Measurements from ENCODE around the gene NFE2. TPM values are rescaled to one million over a fixed set of nuclear protein-coding genes. Genes with fewer than 3 reads are reported as not detected.

Gene NFE2
- polyA plus RNA-seq, 1 experiment = 0.25 TPM

DNA sequence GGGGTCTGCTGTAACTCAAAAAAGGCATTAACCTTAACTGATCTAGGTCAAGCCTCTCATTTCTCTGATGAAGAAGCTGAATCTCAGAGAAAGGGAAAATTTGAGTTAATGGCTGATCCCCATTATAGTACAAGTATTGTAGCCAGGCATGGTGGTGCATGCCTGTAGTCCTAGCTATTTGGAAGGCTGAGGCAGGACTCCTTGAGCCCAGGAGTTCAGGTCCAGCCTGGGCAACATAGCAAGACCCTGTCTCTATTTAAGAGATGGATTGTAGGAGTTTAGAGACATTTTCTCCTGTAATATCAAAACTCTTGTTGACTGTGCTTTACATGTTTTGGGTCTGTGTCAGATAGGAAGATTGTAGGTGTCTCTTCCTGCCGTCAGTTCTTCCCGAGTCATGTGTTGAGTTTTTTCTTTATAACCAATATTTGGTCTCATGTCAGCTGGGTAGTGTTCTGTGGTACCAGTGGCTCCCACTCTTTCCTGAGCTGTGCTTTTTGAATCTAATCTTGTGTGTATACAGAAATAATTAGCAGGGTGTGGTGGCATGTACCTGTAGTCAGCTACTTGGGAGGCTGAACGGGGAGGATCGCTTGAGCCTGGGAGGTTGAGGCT is 32.7 kb upstream of the NFE2 start:
- no peaks in the 10 kb centered on the region for H3K27me3 ChIP-seq (ENCODE audit: control insufficient read depth, insufficient read depth, low read length)
- no peaks in the 10 kb centered on the region for H3K9me3 ChIP-seq (ENCODE audit: control insufficient read depth, insufficient read depth, low read length)
- ChIA-PET POLR2A (interaction anchor here (0.6 to 1.8 kb wide), 4 partner anchors 37 to 53 kb away, joined by 3 to 4 read pairs (median 4); partner anchors contain the start of gene HNRNPA1), CTCF (interaction anchor here (0.8 to 7.0 kb wide), 9 partner anchors 8 to 118 kb away, joined by 3 to 122 read pairs (median 10); partner anchors contain the start of gene COPZ1)
- no peak for TF ChIP-seq CTCF (IDR thresholded peaks at IDR 0.05; ENCODE audit: low read depth, low read length)
- no peak overlapping the region for H3K4me3 ChIP-seq (ENCODE audit: low read depth, low read length)
- no peak for DNase-seq (ENCODE audit: low read depth, low spot score)
- no peak overlapping the region for H3K27ac ChIP-seq (ENCODE audit: low read depth, low read length)

DNA sequence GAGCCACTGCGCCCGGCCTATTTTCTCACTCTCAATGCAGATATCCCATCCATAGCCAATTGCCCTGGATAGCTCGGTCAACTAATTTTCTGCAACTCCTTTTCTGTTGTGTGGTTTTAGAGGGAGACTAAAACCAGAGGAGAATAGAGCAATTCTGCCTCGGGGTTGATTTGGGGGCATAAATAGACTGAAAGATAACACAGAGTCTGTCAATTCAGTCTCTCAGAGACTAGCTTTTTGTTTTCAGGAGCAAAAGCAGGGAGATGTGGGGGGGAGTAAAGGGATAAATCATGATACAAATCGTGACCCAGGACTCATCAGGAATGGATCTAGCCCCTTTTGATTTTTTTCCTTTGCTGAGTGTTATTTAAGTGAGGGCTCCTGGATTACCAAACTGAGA is 30.6 kb upstream of the NFE2 start:
- CTCF ChIA-PET = interaction anchor here (1.1 kb wide), 1 partner anchor 39 kb away, joined by 3 read pairs; no protein-coding TSS in a partner anchor
- Histone ChIP-seq H3K9me3 (ENCODE audit: control insufficient read depth, insufficient read depth, low read length) (no peaks in the 10 kb centered on the region), H3K27ac (ENCODE audit: low read depth, low read length) (no peak overlapping the region), H3K27me3 (ENCODE audit: control insufficient read depth, insufficient read depth, low read length) (no peaks in the 10 kb centered on the region), H3K4me3 (ENCODE audit: low read depth, low read length) (no peak overlapping the region)
- no peak for DNase-seq (ENCODE audit: low read depth, low spot score)
- POLR2A ChIA-PET = interaction anchor here (0.6 kb wide), 1 partner anchor 77 kb away, joined by 5 read pairs; no protein-coding TSS in a partner anchor
- no peak for TF ChIP-seq CTCF (IDR thresholded peaks at IDR 0.05; ENCODE audit: low read depth, low read length)

- TF ChIP-seq CTCF (IDR thresholded peaks at IDR 0.05; ENCODE audit: low read depth, low read length) = no peak
- Histone ChIP-seq H3K27me3 (ENCODE audit: control insufficient read depth, insufficient read depth, low read length) (no peaks in the 10 kb centered on the region), H3K4me3 (ENCODE audit: low read depth, low read length) (no peak overlapping the region), H3K9me3 (ENCODE audit: control insufficient read depth, insufficient read depth, low read length) (no peaks in the 10 kb centered on the region), H3K27ac (ENCODE audit: low read depth, low read length) (no peak overlapping the region)
- no peak for DNase-seq (ENCODE audit: low read depth, low spot score)
- CTCF ChIA-PET = interaction anchor here (1.1 to 1.3 kb wide), 2 partner anchors 40 to 78 kb away, joined by 3 to 4 read pairs; no protein-coding TSS in a partner anchor
- POLR2A ChIA-PET = no interaction called here
Observed at GRCh38 chr12:54330442-54330841, 29.6 kb upstream of the NFE2 start.

DNA sequence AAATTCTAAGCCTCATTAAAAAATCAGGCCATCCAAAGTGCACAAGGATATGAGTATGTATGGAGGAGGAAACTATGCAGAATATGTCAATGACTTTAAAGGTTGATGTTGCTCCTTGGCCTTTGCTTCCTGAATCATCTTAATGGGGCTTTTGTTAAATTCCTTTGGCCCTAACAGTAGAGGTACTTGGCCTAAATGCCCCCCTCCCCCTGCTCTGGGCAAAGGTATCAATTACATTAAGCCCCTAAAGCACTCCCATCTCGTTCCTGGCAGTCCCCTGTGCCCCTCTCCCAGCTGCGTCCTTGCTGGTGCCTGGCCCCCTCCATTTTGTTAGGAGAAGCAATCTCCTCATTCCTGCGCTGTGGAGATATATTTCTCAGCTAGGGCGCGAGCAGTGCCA is 28.9 kb upstream of the NFE2 start:
- DNase-seq (ENCODE audit: low read depth, low spot score) = no peak
- CTCF ChIA-PET = interaction anchor here (1.3 to 1.4 kb wide), 2 partner anchors 39 to 78 kb away, joined by 3 to 4 read pairs; no protein-coding TSS in a partner anchor
- no peak for TF ChIP-seq CTCF (IDR thresholded peaks at IDR 0.05; ENCODE audit: low read depth, low read length)
- H3K9me3 ChIP-seq (ENCODE audit: control insufficient read depth, insufficient read depth, low read length) = no peaks in the 10 kb centered on the region
- no peaks in the 10 kb centered on the region for H3K27me3 ChIP-seq (ENCODE audit: control insufficient read depth, insufficient read depth, low read length)
- H3K27ac ChIP-seq (ENCODE audit: low read depth, low read length) = no peak overlapping the region
- POLR2A ChIA-PET = no interaction called here
- no peak overlapping the region for H3K4me3 ChIP-seq (ENCODE audit: low read depth, low read length)

Measured in AG04450 (cell line).